PFSK-1 (cell line): Measurements from ENCODE around the gene FLCN.

Experiments used
- POLR2AphosphoS5 ChIP-seq: IDR thresholded peaks from 2 replicates; pipeline ENCODE4 v1.6.1; 2012; ENCODE audit warnings: low read depth, mild to moderate bottlenecking, control low read depth, low read length, moderate library complexity
- SIN3A ChIP-seq: IDR thresholded peaks from 2 replicates; pipeline ENCODE4 v1.6.1; 2012; ENCODE audit warnings: mild to moderate bottlenecking, low read length, moderate library complexity, borderline replicate concordance; ENCODE audit not compliant: insufficient read depth
- TAF1 ChIP-seq: IDR thresholded peaks from 2 replicates; pipeline ENCODE4 v1.6.1; 2012; ENCODE audit warnings: low read length, control low read depth, borderline replicate concordance; ENCODE audit not compliant: insufficient read depth
- TF ChIP-seq, protein P1 (sequence below), 2 experiments: IDR thresholded peaks; 2 replicates each; pipeline versions ENCODE4 v1.6.1 to v1.8.0; 2011 to 2012; ENCODE audit warnings: low read depth in 2 of 2, low read length in 2 of 2, control low read depth in 1 of 2, inconsistent platforms in 1 of 2, mild to moderate bottlenecking in 1 of 2, moderate library complexity in 1 of 2; ENCODE audit not compliant: insufficient read depth in 1 of 2

DNA sequence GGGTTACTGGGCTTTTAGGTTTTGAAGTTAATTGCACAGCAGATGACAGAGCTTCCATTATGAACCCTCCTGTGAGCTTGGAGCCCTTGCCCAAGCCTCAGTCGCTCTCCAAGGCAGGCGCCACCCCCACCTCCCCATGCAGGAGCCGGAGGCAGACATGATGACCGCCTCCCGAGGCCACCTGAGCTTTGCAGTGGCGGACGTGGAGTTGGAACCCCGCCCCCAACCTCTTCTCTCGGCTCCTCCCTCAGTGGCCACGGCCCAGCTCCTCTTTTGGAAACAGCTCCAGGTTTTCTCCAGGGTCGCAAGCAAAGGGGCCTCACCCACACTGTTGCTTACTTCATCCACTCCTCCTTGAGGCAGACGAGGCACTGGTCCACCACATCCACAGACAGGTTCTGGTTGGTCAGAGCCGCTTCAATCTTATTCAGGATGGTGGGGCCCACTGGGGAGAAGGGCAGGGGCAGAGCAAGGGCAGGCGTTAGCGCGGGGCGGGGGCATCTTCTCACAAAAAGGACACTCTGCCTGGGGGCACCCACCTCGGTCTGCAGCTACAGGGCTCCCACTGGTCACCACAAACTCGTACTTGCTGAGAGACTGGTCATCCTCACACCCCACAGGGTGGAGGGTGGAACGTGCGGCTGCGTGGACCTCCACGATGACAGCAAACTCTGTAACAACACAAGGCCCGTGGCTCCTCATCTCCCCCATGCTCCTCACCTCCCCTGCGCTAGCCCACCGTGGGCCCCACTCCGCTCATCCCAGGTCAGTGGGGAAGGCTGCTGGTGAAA lies 22.1 kb downstream of the FLCN start:
- TF ChIP-seq POLR2AphosphoS5 (no peak), TAF1 (no peak), SIN3A (no peak)
- TF ChIP-seq, protein P1, sequence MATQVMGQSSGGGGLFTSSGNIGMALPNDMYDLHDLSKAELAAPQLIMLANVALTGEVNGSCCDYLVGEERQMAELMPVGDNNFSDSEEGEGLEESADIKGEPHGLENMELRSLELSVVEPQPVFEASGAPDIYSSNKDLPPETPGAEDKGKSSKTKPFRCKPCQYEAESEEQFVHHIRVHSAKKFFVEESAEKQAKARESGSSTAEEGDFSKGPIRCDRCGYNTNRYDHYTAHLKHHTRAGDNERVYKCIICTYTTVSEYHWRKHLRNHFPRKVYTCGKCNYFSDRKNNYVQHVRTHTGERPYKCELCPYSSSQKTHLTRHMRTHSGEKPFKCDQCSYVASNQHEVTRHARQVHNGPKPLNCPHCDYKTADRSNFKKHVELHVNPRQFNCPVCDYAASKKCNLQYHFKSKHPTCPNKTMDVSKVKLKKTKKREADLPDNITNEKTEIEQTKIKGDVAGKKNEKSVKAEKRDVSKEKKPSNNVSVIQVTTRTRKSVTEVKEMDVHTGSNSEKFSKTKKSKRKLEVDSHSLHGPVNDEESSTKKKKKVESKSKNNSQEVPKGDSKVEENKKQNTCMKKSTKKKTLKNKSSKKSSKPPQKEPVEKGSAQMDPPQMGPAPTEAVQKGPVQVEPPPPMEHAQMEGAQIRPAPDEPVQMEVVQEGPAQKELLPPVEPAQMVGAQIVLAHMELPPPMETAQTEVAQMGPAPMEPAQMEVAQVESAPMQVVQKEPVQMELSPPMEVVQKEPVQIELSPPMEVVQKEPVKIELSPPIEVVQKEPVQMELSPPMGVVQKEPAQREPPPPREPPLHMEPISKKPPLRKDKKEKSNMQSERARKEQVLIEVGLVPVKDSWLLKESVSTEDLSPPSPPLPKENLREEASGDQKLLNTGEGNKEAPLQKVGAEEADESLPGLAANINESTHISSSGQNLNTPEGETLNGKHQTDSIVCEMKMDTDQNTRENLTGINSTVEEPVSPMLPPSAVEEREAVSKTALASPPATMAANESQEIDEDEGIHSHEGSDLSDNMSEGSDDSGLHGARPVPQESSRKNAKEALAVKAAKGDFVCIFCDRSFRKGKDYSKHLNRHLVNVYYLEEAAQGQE (IDR thresholded peaks at IDR 0.05; ENCODE audit: insufficient read depth in 1 of 2, low read depth in 2 of 2, low read length in 2 of 2) = no peak
